K562 (cell line): Measurements from ENCODE around the gene CEMIP. TPM values are rescaled to one million over a fixed set of nuclear protein-coding genes. Genes with fewer than 3 reads are reported as not detected.

Experiments
- ATAC-seq: fragments of 200-7000 bp; cut with Tn5 transposase; 3 replicates; pipeline ENCODE4 v1.9.1; 2020; ENCODE audit warnings: moderate library complexity
- BruUV-seq: library from RNA; stranded (reverse); fragments of 400-500 nt; replicated peaks from 2 replicates; lab custom pipeline; 2021; lab: Mats Ljungman, UMichigan
- CTCF ChIA-PET: fragments of 300-600 bp; formaldehyde crosslinking; extraction: SDS; loops from one replicate; lab custom pipeline; 2021; ENCODE audit warnings: low intra/inter-chr PET ratio; lab: Yijun Ruan, JAX
- POLR2A ChIA-PET: fragments of 300-600, 350-650 bp; sonication (Branson Sonifier 250); formaldehyde crosslinking; extraction: SDS; loops from one replicate; lab custom pipeline; 2021; ENCODE audit warnings: antibody characterized with exemption, inconsistent platforms; lab: Yijun Ruan, JAX
- DNase-seq, 4 experiments: peaks; one replicate each; pipeline versions ENCODE4 v3.0.0 to v3.0.0-alpha.2; 2011 to 2018; ENCODE audit warnings: low spot score in 3 of 4, mixed read lengths in 3 of 4; ENCODE audit errors: extremely low read depth in 1 of 4
- FAIRE-seq: peaks from 2 replicates; lab custom pipeline; 2011; peaks lifted over from hg19 to GRCh38; lab: Jason Lieb, UNC
- H2AFZ ChIP-seq: 2 replicates; pipeline ENCODE4 v1.6.0; 2011; ENCODE audit warnings: low read depth, low read length, control low read depth, inconsistent platforms
- H3K27ac ChIP-seq: fragments of 200-600 bp; 3 replicates; pipeline ENCODE4 v1.8.0; 2011; ENCODE audit warnings: low read depth, mild to moderate bottlenecking, control low read depth, inconsistent platforms, low read length, moderate library complexity, mixed read lengths; ENCODE audit errors: extremely low read depth
- H3K27me3 ChIP-seq, 2 experiments: fragments of 300-600 bp in 1 of 2; 2 replicates in 1 of 2; 3 replicates in 1 of 2; pipeline versions ENCODE4 v1.6.0 to v1.8.0; 2011; ENCODE audit warnings: inconsistent platforms in 2 of 2, low read length in 2 of 2, mild to moderate bottlenecking in 1 of 2, mixed read lengths in 1 of 2, moderate library complexity in 1 of 2; ENCODE audit not compliant: control insufficient read depth in 2 of 2, insufficient read depth in 2 of 2
- H3K36me3 ChIP-seq: fragments of 300-600 bp; 3 replicates; pipeline ENCODE4 v1.8.0; 2011; ENCODE audit warnings: mild to moderate bottlenecking, low read length, inconsistent platforms; ENCODE audit not compliant: control insufficient read depth, insufficient read depth
- H3K4me1 ChIP-seq, 2 experiments: fragments of 200-600 bp in 1 of 2; replicated peaks in 1 of 2; 2 replicates in 1 of 2; 3 replicates in 1 of 2; pipeline versions ENCODE4 v1.5.1 to v1.8.0; 2011; ENCODE audit warnings: inconsistent platforms in 2 of 2, low read length in 2 of 2, mild to moderate bottlenecking in 1 of 2, mixed read lengths in 1 of 2, moderate library complexity in 1 of 2; ENCODE audit not compliant: control insufficient read depth in 2 of 2, insufficient read depth in 2 of 2
- H3K4me2 ChIP-seq: 2 replicates; pipeline ENCODE4 v1.6.1; 2011; ENCODE audit warnings: low read length, control low read depth, inconsistent platforms, mixed read lengths; ENCODE audit not compliant: insufficient read depth
- H3K4me3 ChIP-seq: fragments of 200-600 bp; sonication (generic), shearing (Covaris generic); 2 replicates; pipeline ENCODE4 v1.5.1; 2016; ENCODE audit warnings: control low read depth, inconsistent platforms
- H3K79me2 ChIP-seq: fragments of 200-600 bp; 3 replicates; pipeline ENCODE4 v1.8.0; 2011; ENCODE audit warnings: low read length, inconsistent platforms; ENCODE audit not compliant: control insufficient read depth, insufficient read depth
- H3K9ac ChIP-seq, 2 experiments: 2 replicates each; pipeline versions ENCODE4 v1.6.0 to v1.6.1; 2011; ENCODE audit warnings: low read depth in 2 of 2, low read length in 2 of 2, control low read depth in 1 of 2, inconsistent platforms in 1 of 2, mild to moderate bottlenecking in 1 of 2, mixed read lengths in 1 of 2; ENCODE audit not compliant: insufficient read depth in 1 of 2
- H3K9me1 ChIP-seq: one replicate; pipeline ENCODE4 v1.6.0; 2011; ENCODE audit warnings: inconsistent platforms, mild to moderate bottlenecking, low read length, moderate library complexity; ENCODE audit not compliant: control insufficient read depth, insufficient read depth
- H3K9me3 ChIP-seq: replicated peaks from 2 replicates; pipeline ENCODE4 v1.5.1; 2011; ENCODE audit warnings: low read depth, low read length, inconsistent platforms; ENCODE audit not compliant: control insufficient read depth, insufficient read depth
- H4K20me1 ChIP-seq: replicated peaks from 2 replicates; pipeline ENCODE4 v1.6.1; 2011; ENCODE audit warnings: low read length, inconsistent platforms, mixed read lengths; ENCODE audit not compliant: control insufficient read depth, insufficient read depth
- HMG20A ChIP-seq: fragments of 450-650 bp; formaldehyde crosslinking; conservative IDR thresholded peaks from 2 replicates; pipeline ENCODE4 v1.4.0; 2020; ENCODE audit warnings: mild to moderate bottlenecking, mixed read lengths
- POU5F1 ChIP-seq: fragments of 150-350 bp; IDR thresholded peaks from 2 replicates; pipeline ENCODE4 v1.6.1; 2014; ENCODE audit warnings: borderline replicate concordance, low read length, low read depth, mild to moderate bottlenecking; ENCODE audit not compliant: partially characterized antibody
- ZNF695 ChIP-seq: fragments of 450-650 bp; formaldehyde crosslinking; IDR thresholded peaks from 2 replicates; pipeline ENCODE4 v1.4.0; 2020; ENCODE audit warnings: mild to moderate bottlenecking, moderate library complexity
- WGBS: fragments of 100-300 bp; shearing (Covaris generic); methylation state at CpG from one replicate; pipeline ENCODE4 v1.1.6; 2016; ENCODE audit warnings: low coverage, mixed read lengths; ENCODE audit not compliant: insufficient coverage; ENCODE audit errors: missing lambda C conversion rate; 5-methylcytosine and 5-hydroxymethylcytosine counted together
- in situ Hi-C: fragments of 300-500 bp; cut with MboI; formaldehyde crosslinking; loops from 4 replicates; pipeline ENCODE4 v1.15.0; 2018; ENCODE audit warnings: inconsistent platforms, mixed read lengths
- intact Hi-C: fragments of 100-400 bp; cut with micrococcal nuclease; formaldehyde crosslinking; loops from 2 replicates; pipeline ENCODE4 v1.14.2; 2022
- polyA plus RNA-seq, 8 experiments: library from polyadenylated mRNA; depleted of rRNA in 4 of 8; stranded (reverse) in 5 of 8; unstranded in 3 of 8; fragments of >200 nt; fragmentation: Nextera tagmentation in 2 of 8; fragmentation: Illumina TruSeq in 1 of 8; extraction: Ambion mirVana in 2 of 8; extraction: Trizol in 1 of 8; gene quantifications; 2 replicates each; pipeline versions ENCODE4 v1.2.1 to v1.2.3, GENCODE V29; 2011 to 2014; ENCODE audit warnings: inconsistent platforms in 1 of 8, missing spikeins in 1 of 8
- total RNA-seq, 7 experiments: library from RNA; depleted of rRNA in 6 of 7; stranded (reverse); fragments of >200 nt in 6 of 7; fragmentation: Illumina TruSeq in 2 of 7; extraction: Trizol in 2 of 7; gene quantifications; 2 replicates each; pipeline versions ENCODE4 v1.2.1 to v1.2.3, GENCODE V29; 2011 to 2021; ENCODE audit warnings: low replicate concordance in 1 of 7
- TF ChIP-seq, protein P1 (sequence below): fragments of 450-650 bp; IDR thresholded peaks from 2 replicates; pipeline ENCODE4 v1.7.1; 2018; ENCODE audit warnings: mild to moderate bottlenecking, low read depth; ENCODE audit not compliant: partially characterized antibody
- TF ChIP-seq, protein P2 (sequence below), 2 experiments: fragments of 450-650 bp; formaldehyde crosslinking in 1 of 2; IDR thresholded peaks; 2 replicates each; pipeline versions ENCODE4 v1.4.0 to v1.6.1; 2014 to 2020; ENCODE audit warnings: mild to moderate bottlenecking in 2 of 2, borderline replicate concordance in 1 of 2, low read depth in 1 of 2
- TF ChIP-seq, protein P3 (sequence below), 2 experiments: fragments of 150-350 bp in 1 of 2; IDR thresholded peaks; 2 replicates each; pipeline ENCODE4 v1.6.1; 2012 to 2016; ENCODE audit warnings: low read depth in 2 of 2, low read length in 2 of 2, mild to moderate bottlenecking in 1 of 2, moderate library complexity in 1 of 2

CEMIP gene
- total and polyA plus RNA-seq, 9 of the 15 experiments (the other 6 are each of a cell fraction or from before 2014, with no cell fraction given): 0.33 TPM; not detected in 8

GRCh38 chr15:80990955-80991354 lies 211.8 kb downstream of the CEMIP start:
- FAIRE-seq: no peak
- no peaks in the 10 kb centered on the region for H3K9me3 ChIP-seq
- CTCF ChIA-PET: no interaction called here
- H3K4me3 ChIP-seq: no peak overlapping the region
- H3K4me2 ChIP-seq: peak overlapping the region; percentile 74
- no TSS peak for BruUV-seq
- peak overlapping the region; percentile 23; the same call in 1 of the 3 replicates for H3K27ac ChIP-seq
- DNase-seq: no peak
- H3K79me2 ChIP-seq: peaks cover 36% of the 10 kb centered on the region
- in situ Hi-C loops (no loop called here), intact Hi-C loops (loop anchor here (1.0 kb wide), 1 partner anchor 14 kb away; no protein-coding TSS in a partner anchor)
- H3K9ac ChIP-seq: peak overlapping the region in 1 of 2 experiments; percentile 69; a peak in 1 of 4 replicates
- peak overlapping the region; percentile 87 for H2AFZ ChIP-seq
- POLR2A ChIA-PET: interaction anchor here (1.4 kb wide), 1 partner anchor 275 kb away, joined by 5 read pairs; no protein-coding TSS in a partner anchor
- WGBS: 37% methylated on average over 1 of the region's 1 CpG
- peaks cover 7% of the 10 kb centered on the region for H4K20me1 ChIP-seq
- no peaks in the 10 kb centered on the region for H3K9me1 ChIP-seq
- H3K36me3 ChIP-seq: peaks cover 16% of the 10 kb centered on the region; the same call in 1 of the 3 replicates
- ATAC-seq: no peak
- peaks cover 6 to 34% of the 10 kb centered on the region in 2 experiments for H3K4me1 ChIP-seq
- no peaks in the 10 kb centered on the region for H3K27me3 ChIP-seq
- TF ChIP-seq HMG20A (CRISPR knock-in tag) (no peak), POU5F1 (no peak), ZNF695 (CRISPR knock-in tag) (no peak)
- TF ChIP-seq, protein P1, sequence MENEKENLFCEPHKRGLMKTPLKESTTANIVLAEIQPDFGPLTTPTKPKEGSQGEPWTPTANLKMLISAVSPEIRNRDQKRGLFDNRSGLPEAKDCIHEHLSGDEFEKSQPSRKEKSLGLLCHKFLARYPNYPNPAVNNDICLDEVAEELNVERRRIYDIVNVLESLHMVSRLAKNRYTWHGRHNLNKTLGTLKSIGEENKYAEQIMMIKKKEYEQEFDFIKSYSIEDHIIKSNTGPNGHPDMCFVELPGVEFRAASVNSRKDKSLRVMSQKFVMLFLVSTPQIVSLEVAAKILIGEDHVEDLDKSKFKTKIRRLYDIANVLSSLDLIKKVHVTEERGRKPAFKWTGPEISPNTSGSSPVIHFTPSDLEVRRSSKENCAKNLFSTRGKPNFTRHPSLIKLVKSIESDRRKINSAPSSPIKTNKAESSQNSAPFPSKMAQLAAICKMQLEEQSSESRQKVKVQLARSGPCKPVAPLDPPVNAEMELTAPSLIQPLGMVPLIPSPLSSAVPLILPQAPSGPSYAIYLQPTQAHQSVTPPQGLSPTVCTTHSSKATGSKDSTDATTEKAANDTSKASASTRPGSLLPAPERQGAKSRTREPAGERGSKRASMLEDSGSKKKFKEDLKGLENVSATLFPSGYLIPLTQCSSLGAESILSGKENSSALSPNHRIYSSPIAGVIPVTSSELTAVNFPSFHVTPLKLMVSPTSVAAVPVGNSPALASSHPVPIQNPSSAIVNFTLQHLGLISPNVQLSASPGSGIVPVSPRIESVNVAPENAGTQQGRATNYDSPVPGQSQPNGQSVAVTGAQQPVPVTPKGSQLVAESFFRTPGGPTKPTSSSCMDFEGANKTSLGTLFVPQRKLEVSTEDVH: no peak
- TF ChIP-seq, protein P2, sequence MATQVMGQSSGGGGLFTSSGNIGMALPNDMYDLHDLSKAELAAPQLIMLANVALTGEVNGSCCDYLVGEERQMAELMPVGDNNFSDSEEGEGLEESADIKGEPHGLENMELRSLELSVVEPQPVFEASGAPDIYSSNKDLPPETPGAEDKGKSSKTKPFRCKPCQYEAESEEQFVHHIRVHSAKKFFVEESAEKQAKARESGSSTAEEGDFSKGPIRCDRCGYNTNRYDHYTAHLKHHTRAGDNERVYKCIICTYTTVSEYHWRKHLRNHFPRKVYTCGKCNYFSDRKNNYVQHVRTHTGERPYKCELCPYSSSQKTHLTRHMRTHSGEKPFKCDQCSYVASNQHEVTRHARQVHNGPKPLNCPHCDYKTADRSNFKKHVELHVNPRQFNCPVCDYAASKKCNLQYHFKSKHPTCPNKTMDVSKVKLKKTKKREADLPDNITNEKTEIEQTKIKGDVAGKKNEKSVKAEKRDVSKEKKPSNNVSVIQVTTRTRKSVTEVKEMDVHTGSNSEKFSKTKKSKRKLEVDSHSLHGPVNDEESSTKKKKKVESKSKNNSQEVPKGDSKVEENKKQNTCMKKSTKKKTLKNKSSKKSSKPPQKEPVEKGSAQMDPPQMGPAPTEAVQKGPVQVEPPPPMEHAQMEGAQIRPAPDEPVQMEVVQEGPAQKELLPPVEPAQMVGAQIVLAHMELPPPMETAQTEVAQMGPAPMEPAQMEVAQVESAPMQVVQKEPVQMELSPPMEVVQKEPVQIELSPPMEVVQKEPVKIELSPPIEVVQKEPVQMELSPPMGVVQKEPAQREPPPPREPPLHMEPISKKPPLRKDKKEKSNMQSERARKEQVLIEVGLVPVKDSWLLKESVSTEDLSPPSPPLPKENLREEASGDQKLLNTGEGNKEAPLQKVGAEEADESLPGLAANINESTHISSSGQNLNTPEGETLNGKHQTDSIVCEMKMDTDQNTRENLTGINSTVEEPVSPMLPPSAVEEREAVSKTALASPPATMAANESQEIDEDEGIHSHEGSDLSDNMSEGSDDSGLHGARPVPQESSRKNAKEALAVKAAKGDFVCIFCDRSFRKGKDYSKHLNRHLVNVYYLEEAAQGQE (IDR thresholded peaks at IDR 0.05; ENCODE audit: borderline replicate concordance): no peak
- TF ChIP-seq, protein P2 (CRISPR knock-in tag; IDR thresholded peaks at IDR 0.05; ENCODE audit: low read depth): no peak
- TF ChIP-seq, protein P3, sequence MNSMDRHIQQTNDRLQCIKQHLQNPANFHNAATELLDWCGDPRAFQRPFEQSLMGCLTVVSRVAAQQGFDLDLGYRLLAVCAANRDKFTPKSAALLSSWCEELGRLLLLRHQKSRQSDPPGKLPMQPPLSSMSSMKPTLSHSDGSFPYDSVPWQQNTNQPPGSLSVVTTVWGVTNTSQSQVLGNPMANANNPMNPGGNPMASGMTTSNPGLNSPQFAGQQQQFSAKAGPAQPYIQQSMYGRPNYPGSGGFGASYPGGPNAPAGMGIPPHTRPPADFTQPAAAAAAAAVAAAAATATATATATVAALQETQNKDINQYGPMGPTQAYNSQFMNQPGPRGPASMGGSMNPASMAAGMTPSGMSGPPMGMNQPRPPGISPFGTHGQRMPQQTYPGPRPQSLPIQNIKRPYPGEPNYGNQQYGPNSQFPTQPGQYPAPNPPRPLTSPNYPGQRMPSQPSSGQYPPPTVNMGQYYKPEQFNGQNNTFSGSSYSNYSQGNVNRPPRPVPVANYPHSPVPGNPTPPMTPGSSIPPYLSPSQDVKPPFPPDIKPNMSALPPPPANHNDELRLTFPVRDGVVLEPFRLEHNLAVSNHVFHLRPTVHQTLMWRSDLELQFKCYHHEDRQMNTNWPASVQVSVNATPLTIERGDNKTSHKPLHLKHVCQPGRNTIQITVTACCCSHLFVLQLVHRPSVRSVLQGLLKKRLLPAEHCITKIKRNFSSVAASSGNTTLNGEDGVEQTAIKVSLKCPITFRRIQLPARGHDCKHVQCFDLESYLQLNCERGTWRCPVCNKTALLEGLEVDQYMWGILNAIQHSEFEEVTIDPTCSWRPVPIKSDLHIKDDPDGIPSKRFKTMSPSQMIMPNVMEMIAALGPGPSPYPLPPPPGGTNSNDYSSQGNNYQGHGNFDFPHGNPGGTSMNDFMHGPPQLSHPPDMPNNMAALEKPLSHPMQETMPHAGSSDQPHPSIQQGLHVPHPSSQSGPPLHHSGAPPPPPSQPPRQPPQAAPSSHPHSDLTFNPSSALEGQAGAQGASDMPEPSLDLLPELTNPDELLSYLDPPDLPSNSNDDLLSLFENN (IDR thresholded peaks at IDR 0.05; ENCODE audit: low read depth in 2 of 2, low read length in 2 of 2): no peak
